Hepatocyte (in vitro differentiated cells): ENCODE data around the gene KANTR. TPM values are rescaled to one million over a fixed set of nuclear protein-coding genes. Genes with fewer than 3 reads are reported as not detected.

Source experiments
- DNase-seq: peaks from one replicate; pipeline ENCODE4 v3.0.0-alpha.2; 2016; ENCODE audit warnings: low spot score
- H2AFZ ChIP-seq: fragments of 200-600 bp; sonication (generic); 2 replicates; pipeline ENCODE4 v1.6.0; 2016; ENCODE audit warnings: antibody characterized with exemption, mild to moderate bottlenecking
- H3K27ac ChIP-seq: fragments of 200-600 bp; sonication (generic); 2 replicates; pipeline ENCODE4 v1.5.1; 2016; ENCODE audit warnings: mild to moderate bottlenecking
- H3K27me3 ChIP-seq: fragments of 200-600 bp; sonication (generic); 2 replicates; pipeline ENCODE4 v1.6.1; 2016
- H3K36me3 ChIP-seq: fragments of 200-600 bp; sonication (generic); replicated peaks from 2 replicates; pipeline ENCODE4 v1.5.1; 2016; ENCODE audit warnings: low read depth; ENCODE audit not compliant: insufficient read depth
- H3K4me1 ChIP-seq: fragments of 200-600 bp; sonication (generic); 2 replicates; pipeline ENCODE4 v1.5.1; 2016; ENCODE audit warnings: mild to moderate bottlenecking, moderate library complexity; ENCODE audit not compliant: insufficient read depth
- H3K4me2 ChIP-seq: fragments of 200-600 bp; sonication (generic); 2 replicates; pipeline ENCODE4 v1.6.0; 2016
- H3K4me3 ChIP-seq: fragments of 200-600 bp; sonication (generic); 2 replicates; pipeline ENCODE4 v1.5.1; 2016; ENCODE audit warnings: mild to moderate bottlenecking
- H3K79me2 ChIP-seq: fragments of 200-600 bp; sonication (generic); 2 replicates; pipeline ENCODE4 v1.6.0; 2017; ENCODE audit warnings: mild to moderate bottlenecking
- H3K9me2 ChIP-seq: fragments of 200-600 bp; sonication (generic); replicated peaks from 2 replicates; pipeline ENCODE4 v1.6.0; 2017; ENCODE audit warnings: mild to moderate bottlenecking; ENCODE audit not compliant: insufficient read depth
- H3K9me3 ChIP-seq: fragments of 200-600 bp; sonication (generic); 2 replicates; pipeline ENCODE4 v1.5.1; 2016; ENCODE audit warnings: low read depth, mild to moderate bottlenecking
- H4K20me1 ChIP-seq: fragments of 200-600 bp; sonication (generic); 2 replicates; pipeline ENCODE4 v1.6.0; 2016; ENCODE audit warnings: mild to moderate bottlenecking; ENCODE audit not compliant: insufficient read depth, poor library complexity, severe bottlenecking
- EZH2 ChIP-seq: fragments of 200-600 bp; sonication (generic); IDR thresholded peaks from 2 replicates; pipeline ENCODE4 v1.6.1; 2016; ENCODE audit warnings: antibody characterized with exemption, mild to moderate bottlenecking, borderline replicate concordance
- EZH2phosphoT487 ChIP-seq: fragments of 200-600 bp; sonication (generic); IDR thresholded peaks from one replicate; pipeline ENCODE4 v1.6.1; 2018; ENCODE audit warnings: antibody characterized with exemption, mild to moderate bottlenecking, low read depth, moderate library complexity; ENCODE audit not compliant: unreplicated experiment, severe bottlenecking
- WGBS: methylation state at CpG from one replicate; pipeline ENCODE4 v1.1.6; 2016; ENCODE audit warnings: low lambda C conversion rate; ENCODE audit errors: missing lambda C conversion rate; 5-methylcytosine and 5-hydroxymethylcytosine counted together
- polyA plus RNA-seq: library from polyadenylated mRNA; unstranded; fragments of >200 nt; fragmentation: Nextera tagmentation; extraction: Ambion mirVana; gene quantifications from 2 replicates; pipeline ENCODE4 v1.2.1, GENCODE V29; 2016
- small RNA-seq: library from RNA; depleted of rRNA; stranded (forward); fragments of <200 nt; gene quantifications from one replicate; pipeline ENCODE3, GENCODE V24; 2014
- total RNA-seq: library from RNA; depleted of rRNA; stranded (reverse); fragments of >200 nt; gene quantifications from 2 replicates; pipeline ENCODE4 v1.2.3, GENCODE V29; 2014
- TF ChIP-seq, protein P1 (sequence below): fragments of 200-600 bp; sonication (generic); IDR thresholded peaks from 2 replicates; pipeline ENCODE4 v1.5.1; 2016; ENCODE audit warnings: antibody characterized with exemption, mild to moderate bottlenecking; ENCODE audit not compliant: poor library complexity

Gene KANTR
- total and polyA plus RNA-seq, 2 experiments from 2014 or later = 4.0 to 12.5 TPM

DNA sequence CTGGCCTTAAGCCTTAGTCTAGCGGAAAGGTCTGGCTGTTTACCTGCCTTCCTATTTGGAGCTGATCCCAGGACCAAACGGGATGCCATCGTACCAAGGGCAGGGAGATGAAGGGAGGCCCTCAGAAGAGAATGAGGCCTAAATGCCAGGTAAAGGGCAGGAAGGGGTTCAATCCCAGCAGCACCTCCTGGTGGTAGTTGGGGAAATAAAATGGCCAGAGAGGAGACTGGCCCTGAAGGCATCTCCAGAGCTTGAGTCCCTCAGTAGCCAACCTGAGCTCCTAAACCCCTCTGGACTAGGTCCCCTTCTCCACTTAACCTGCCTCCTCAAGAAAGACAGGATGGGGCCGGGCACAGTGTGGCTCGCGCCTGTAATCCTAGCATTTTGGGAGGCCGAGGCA, 77.4 kb downstream of the KANTR start:
- no peaks in the 10 kb centered on the region for H3K9me2 ChIP-seq
- H3K4me1 ChIP-seq = no peaks in the 10 kb centered on the region
- no peak for DNase-seq
- TF ChIP-seq, protein P1, sequence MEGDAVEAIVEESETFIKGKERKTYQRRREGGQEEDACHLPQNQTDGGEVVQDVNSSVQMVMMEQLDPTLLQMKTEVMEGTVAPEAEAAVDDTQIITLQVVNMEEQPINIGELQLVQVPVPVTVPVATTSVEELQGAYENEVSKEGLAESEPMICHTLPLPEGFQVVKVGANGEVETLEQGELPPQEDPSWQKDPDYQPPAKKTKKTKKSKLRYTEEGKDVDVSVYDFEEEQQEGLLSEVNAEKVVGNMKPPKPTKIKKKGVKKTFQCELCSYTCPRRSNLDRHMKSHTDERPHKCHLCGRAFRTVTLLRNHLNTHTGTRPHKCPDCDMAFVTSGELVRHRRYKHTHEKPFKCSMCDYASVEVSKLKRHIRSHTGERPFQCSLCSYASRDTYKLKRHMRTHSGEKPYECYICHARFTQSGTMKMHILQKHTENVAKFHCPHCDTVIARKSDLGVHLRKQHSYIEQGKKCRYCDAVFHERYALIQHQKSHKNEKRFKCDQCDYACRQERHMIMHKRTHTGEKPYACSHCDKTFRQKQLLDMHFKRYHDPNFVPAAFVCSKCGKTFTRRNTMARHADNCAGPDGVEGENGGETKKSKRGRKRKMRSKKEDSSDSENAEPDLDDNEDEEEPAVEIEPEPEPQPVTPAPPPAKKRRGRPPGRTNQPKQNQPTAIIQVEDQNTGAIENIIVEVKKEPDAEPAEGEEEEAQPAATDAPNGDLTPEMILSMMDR = no peak
- TF ChIP-seq EZH2 = no peak
- no peak for TF ChIP-seq EZH2phosphoT487
- no peaks in the 10 kb centered on the region for H3K79me2 ChIP-seq
- H3K4me2 ChIP-seq = no peak overlapping the region
- no peaks in the 10 kb centered on the region for H3K9me3 ChIP-seq
- H4K20me1 ChIP-seq = no peaks in the 10 kb centered on the region
- no peaks in the 10 kb centered on the region for H3K27me3 ChIP-seq
- H3K36me3 ChIP-seq = no peaks in the 10 kb centered on the region
- no peak overlapping the region for H3K27ac ChIP-seq
- H2AFZ ChIP-seq = no peak overlapping the region
- WGBS = 92% methylated on average over 7 of the region's 7 CpGs
- no peak overlapping the region for H3K4me3 ChIP-seq

Small RNAs within 50 kb of the gene (small RNA-seq; reads per million reads assigned to genes)
- gene AL139396.1 (not detected), gene AL591212.2 (not detected)

Other genes starting within 250 kb of the KANTR start
- not detected in 2 replicates for gene XAGE3, start 226.1 kb upstream of the KANTR start, total RNA-seq
- 0.34 TPM in 1 of 2 replicates, not detected in the other for gene XAGE3, start 226.1 kb upstream of the KANTR start, polyA plus RNA-seq
- 15.3 and 20.1 TPM in 2 replicates for gene FAM156B, start 196.8 kb upstream of the KANTR start, total RNA-seq
- gene FAM156B, start 196.8 kb upstream of the KANTR start, polyA plus RNA-seq = 25.6 and 28.2 TPM in 2 replicates
- gene FAM156A, start 135.6 kb upstream of the KANTR start, total RNA-seq = 10.8 and 16.9 TPM in 2 replicates
- gene FAM156A, start 135.6 kb upstream of the KANTR start, polyA plus RNA-seq = 26.6 and 43.1 TPM in 2 replicates
- gene GPR173, start 45.4 kb upstream of the KANTR start, total RNA-seq = 2.2 and 3.4 TPM in 2 replicates
- gene GPR173, start 45.4 kb upstream of the KANTR start, polyA plus RNA-seq = 1.2 TPM in 2 replicates
- 33.5 and 38.2 TPM in 2 replicates for gene TSPYL2, start 11.8 kb upstream of the KANTR start, total RNA-seq
- gene TSPYL2, start 11.8 kb upstream of the KANTR start, polyA plus RNA-seq = 78.6 and 110 TPM in 2 replicates
- 107 and 144 TPM in 2 replicates for gene KDM5C, start 131.1 kb downstream of the KANTR start, total RNA-seq
- gene KDM5C, start 131.1 kb downstream of the KANTR start, polyA plus RNA-seq = 74.5 and 85.5 TPM in 2 replicates
- 7.0 and 8.4 TPM in 2 replicates for gene IQSEC2, start 187.4 kb downstream of the KANTR start, total RNA-seq
- gene IQSEC2, start 187.4 kb downstream of the KANTR start, polyA plus RNA-seq = 3.7 and 4.4 TPM in 2 replicates